ENCODE data around the gene SLC26A3. TPM values are rescaled to one million over a fixed set of nuclear protein-coding genes. Genes with fewer than 3 reads are reported as not detected.

Gene SLC26A3
- total RNA-seq, 1 experiment from 2014 or later = not detected

DNA sequence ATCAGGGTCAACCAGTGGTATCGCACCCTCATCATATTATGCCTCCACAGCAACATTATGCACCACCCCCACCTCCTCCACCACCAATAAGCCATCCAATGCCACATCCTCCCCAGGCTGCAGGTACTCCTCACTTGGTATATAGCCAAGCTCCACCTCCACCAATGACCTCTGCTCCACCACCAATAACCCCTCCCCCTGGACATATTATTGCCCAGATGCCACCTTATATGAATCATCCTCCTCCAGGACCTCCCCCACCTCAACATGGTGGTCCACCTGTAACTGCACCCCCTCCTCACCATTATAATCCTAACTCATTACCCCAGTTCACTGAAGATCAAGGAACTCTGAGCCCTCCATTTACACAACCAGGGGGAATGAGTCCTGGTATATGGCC lies 44.4 kb downstream of the SLC26A3 start:
- H3K4me2 ChIP-seq (ENCODE audit: low read length) = no peak overlapping the region
- no peak overlapping the region for H3K4me3 ChIP-seq (ENCODE audit: low read length)
- TF ChIP-seq EZH2phosphoT487 (IDR thresholded peaks at IDR 0.05; ENCODE audit: borderline replicate concordance, low read length) (no peak), EZH2 (IDR thresholded peaks at IDR 0.05; ENCODE audit: low read length, unreplicated experiment) (no peak)
- TF ChIP-seq, protein P1, sequence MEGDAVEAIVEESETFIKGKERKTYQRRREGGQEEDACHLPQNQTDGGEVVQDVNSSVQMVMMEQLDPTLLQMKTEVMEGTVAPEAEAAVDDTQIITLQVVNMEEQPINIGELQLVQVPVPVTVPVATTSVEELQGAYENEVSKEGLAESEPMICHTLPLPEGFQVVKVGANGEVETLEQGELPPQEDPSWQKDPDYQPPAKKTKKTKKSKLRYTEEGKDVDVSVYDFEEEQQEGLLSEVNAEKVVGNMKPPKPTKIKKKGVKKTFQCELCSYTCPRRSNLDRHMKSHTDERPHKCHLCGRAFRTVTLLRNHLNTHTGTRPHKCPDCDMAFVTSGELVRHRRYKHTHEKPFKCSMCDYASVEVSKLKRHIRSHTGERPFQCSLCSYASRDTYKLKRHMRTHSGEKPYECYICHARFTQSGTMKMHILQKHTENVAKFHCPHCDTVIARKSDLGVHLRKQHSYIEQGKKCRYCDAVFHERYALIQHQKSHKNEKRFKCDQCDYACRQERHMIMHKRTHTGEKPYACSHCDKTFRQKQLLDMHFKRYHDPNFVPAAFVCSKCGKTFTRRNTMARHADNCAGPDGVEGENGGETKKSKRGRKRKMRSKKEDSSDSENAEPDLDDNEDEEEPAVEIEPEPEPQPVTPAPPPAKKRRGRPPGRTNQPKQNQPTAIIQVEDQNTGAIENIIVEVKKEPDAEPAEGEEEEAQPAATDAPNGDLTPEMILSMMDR (conservative IDR thresholded peaks at IDR 0.05; ENCODE audit: low read depth, low read length) = no peak
- no peaks in the 10 kb centered on the region for H3K27me3 ChIP-seq (ENCODE audit: low read length)
- no peaks in the 10 kb centered on the region for H3K9me3 ChIP-seq (ENCODE audit: low read length)
- intact Hi-C loops (cut with micrococcal nuclease) = no loop called here
- ATAC-seq (no peak), DNase-seq (no peak)
- H3F3A ChIP-seq (ENCODE audit: low read length, unreplicated experiment) = no peaks in the 10 kb centered on the region
- POLR2A ChIA-PET (ENCODE audit: unreplicated experiment) = no interaction called here
- no peak overlapping the region for H2AFZ ChIP-seq (ENCODE audit: low read length)
- no peaks in the 10 kb centered on the region for H3K9me2 ChIP-seq (replicated peaks; ENCODE audit: low read length)
- peaks cover 36% of the 10 kb centered on the region for H3K36me3 ChIP-seq (ENCODE audit: low read depth, low read length)
- H3K4me1 ChIP-seq (ENCODE audit: insufficient read depth, low read length) = no peaks in the 10 kb centered on the region
- H3K79me2 ChIP-seq (ENCODE audit: low read length) = no peaks in the 10 kb centered on the region
- no peaks in the 10 kb centered on the region for H4K20me1 ChIP-seq (ENCODE audit: low read length)
- BruUV-seq (replicated peaks) = no TSS peak
- CTCF ChIA-PET = interaction anchor here (0.6 kb wide), 1 partner anchor 116 kb away, joined by 4 read pairs; no protein-coding TSS in a partner anchor
- no peak overlapping the region for H3K27ac ChIP-seq (ENCODE audit: low read length)
- H3K9ac ChIP-seq (ENCODE audit: low read length) = no peak overlapping the region

DNA sequence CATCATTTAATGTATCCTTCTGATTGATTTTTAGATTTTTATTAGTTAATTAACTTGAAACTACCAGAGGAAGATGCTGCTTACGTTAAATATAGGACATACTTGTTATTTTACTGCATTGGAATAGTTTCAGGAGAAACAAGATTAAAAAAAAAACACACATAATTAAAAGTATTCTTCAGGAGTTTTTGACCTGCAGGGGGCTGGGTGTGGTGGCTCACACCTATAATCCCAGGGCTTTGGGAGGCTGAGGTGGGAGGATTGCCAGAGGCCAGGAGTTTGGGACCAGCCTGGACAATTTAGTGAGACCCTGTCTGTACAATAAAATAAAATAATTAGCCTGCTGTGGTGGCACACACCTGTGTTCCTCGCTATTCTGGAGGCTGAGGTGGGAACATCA lies 48.4 kb downstream of the SLC26A3 start:
- POLR2A ChIA-PET (ENCODE audit: unreplicated experiment) = no interaction called here
- no peaks in the 10 kb centered on the region for H3K4me1 ChIP-seq (ENCODE audit: insufficient read depth, low read length)
- intact Hi-C loops (cut with micrococcal nuclease) = no loop called here
- H3K9ac ChIP-seq (ENCODE audit: low read length) = no peak overlapping the region
- BruUV-seq (replicated peaks) = no TSS peak
- no peaks in the 10 kb centered on the region for H3K9me2 ChIP-seq (replicated peaks; ENCODE audit: low read length)
- no peak overlapping the region for H3K27ac ChIP-seq (ENCODE audit: low read length)
- H3K27me3 ChIP-seq (ENCODE audit: low read length) = no peaks in the 10 kb centered on the region
- CTCF ChIA-PET = no interaction called here
- H3F3A ChIP-seq (ENCODE audit: low read length, unreplicated experiment) = no peaks in the 10 kb centered on the region
- TF ChIP-seq, protein P1 (conservative IDR thresholded peaks at IDR 0.05; ENCODE audit: low read depth, low read length) = peak; percentile 52
- TF ChIP-seq EZH2 (IDR thresholded peaks at IDR 0.05; ENCODE audit: low read length, unreplicated experiment) (no peak), EZH2phosphoT487 (IDR thresholded peaks at IDR 0.05; ENCODE audit: borderline replicate concordance, low read length) (no peak)
- DNase-seq (peak; percentile 13), ATAC-seq (no peak)
- no peak overlapping the region for H3K4me3 ChIP-seq (ENCODE audit: low read length)
- no peak overlapping the region for H2AFZ ChIP-seq (ENCODE audit: low read length)
- no peaks in the 10 kb centered on the region for H4K20me1 ChIP-seq (ENCODE audit: low read length)
- H3K79me2 ChIP-seq (ENCODE audit: low read length) = peaks cover 17% of the 10 kb centered on the region; the same call in 1 of the 2 replicates
- peaks cover 57% of the 10 kb centered on the region for H3K36me3 ChIP-seq (ENCODE audit: low read depth, low read length)
- no peak overlapping the region for H3K4me2 ChIP-seq (ENCODE audit: low read length)
- H3K9me3 ChIP-seq (ENCODE audit: low read length) = no peaks in the 10 kb centered on the region

DNA sequence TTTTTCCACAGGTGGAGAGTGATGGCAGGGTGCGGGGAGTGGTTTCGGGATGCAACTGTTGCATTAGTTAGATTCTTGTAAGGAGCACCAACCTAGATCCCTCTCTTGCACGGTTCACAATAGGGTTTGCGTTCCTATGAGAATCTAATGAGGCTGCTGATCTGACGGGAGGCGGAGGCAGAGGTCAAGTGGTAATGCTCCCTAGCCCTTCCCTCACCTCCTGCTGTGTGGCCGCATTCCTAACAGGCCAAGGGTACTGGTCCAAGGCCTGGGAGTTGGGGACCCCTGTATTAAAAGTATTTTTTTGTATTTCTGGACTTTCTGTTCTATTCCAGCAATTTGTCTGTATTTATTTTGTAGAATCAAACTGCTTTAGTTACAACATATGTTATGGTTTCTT lies 51.9 kb downstream of the SLC26A3 start:
- no peak for TF ChIP-seq EZH2phosphoT487 (IDR thresholded peaks at IDR 0.05; ENCODE audit: borderline replicate concordance, low read length)
- TF ChIP-seq EZH2 (IDR thresholded peaks at IDR 0.05; ENCODE audit: low read length, unreplicated experiment) = no peak
- TF ChIP-seq, protein P1 (conservative IDR thresholded peaks at IDR 0.05; ENCODE audit: low read depth, low read length) = no peak
- H3K4me3 ChIP-seq (ENCODE audit: low read length) = no peak overlapping the region
- H4K20me1 ChIP-seq (ENCODE audit: low read length) = peaks cover 27% of the 10 kb centered on the region
- no peak overlapping the region for H3K4me2 ChIP-seq (ENCODE audit: low read length)
- H3K9ac ChIP-seq (ENCODE audit: low read length) = no peak overlapping the region
- no peak overlapping the region for H3K27ac ChIP-seq (ENCODE audit: low read length)
- no peaks in the 10 kb centered on the region for H3K9me3 ChIP-seq (ENCODE audit: low read length)
- H3F3A ChIP-seq (ENCODE audit: low read length, unreplicated experiment) = no peaks in the 10 kb centered on the region
- intact Hi-C loops (cut with micrococcal nuclease) = no loop called here
- POLR2A ChIA-PET (ENCODE audit: unreplicated experiment) = no interaction called here
- peaks cover 52% of the 10 kb centered on the region for H3K79me2 ChIP-seq (ENCODE audit: low read length)
- no peak for ATAC-seq
- BruUV-seq (replicated peaks) = no TSS peak
- no peak overlapping the region for H2AFZ ChIP-seq (ENCODE audit: low read length)
- H3K9me2 ChIP-seq (replicated peaks; ENCODE audit: low read length) = no peaks in the 10 kb centered on the region
- CTCF ChIA-PET = no interaction called here
- peaks cover 34% of the 10 kb centered on the region for H3K36me3 ChIP-seq (ENCODE audit: low read depth, low read length)
- DNase-seq = no peak
- peaks cover 6% of the 10 kb centered on the region for H3K4me1 ChIP-seq (ENCODE audit: insufficient read depth, low read length)
- no peaks in the 10 kb centered on the region for H3K27me3 ChIP-seq (ENCODE audit: low read length)

Data from PC-3 (cell line).